ENCODE data around the gene DCTPP1.
"Not testable (repeated sequence)": the region's sequence is repeated elsewhere in the genome, so short reads cannot be mapped to it uniquely, and the experiment has no call there.

DCTPP1 gene

DNA sequence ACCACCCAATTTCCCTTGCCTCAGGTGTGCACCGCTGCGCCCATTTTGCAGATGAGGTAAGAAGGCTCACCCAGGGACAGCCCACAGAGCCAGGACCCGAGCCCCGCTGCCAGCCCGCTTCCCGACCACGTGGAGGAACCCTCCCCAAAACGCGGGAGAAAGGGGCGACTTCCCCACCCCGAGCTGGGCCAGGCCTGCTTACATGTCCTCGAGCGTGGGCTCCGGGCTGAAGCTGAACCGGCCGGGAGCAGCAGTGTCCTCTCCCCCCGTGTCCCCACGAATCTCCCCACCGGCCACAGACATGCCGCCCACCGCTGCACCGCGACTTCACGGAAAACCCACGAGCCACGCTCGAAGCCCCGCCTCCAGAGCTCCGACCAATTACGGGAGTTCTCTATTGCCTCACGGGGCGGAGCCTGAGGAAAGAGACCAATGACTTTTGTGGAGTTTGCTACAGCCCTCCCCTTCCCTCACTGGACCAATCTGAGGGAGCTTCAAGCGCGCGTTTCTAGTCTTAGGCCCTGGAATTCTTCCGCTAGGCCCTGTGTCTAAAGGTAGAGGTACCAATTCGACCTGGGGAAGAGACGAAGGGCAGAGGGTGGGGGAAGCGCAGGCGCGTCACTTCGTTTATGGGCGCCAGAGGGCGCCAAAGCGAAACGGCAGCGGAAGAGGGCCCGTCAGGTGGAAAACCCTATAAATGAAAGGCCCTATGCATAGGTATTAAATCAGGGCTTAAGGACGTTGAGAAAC, at the start of gene DCTPP1:
DCTPP1 (minus strand) TSS at position 353 of the 750 bp plus-strand sequence; CDS start at position 303, 50 bp downstream.
- Histone ChIP-seq H3K4me1 (ENCODE audit: control insufficient read depth, insufficient read depth, low read length) (peaks cover 16% of the 10 kb centered on the region), H3K9ac (ENCODE audit: low read length) (peak within 1 kb of the TSS; percentile 57), H3K36me3 (ENCODE audit: control insufficient read depth, insufficient read depth, low read length) (no peaks in the 10 kb centered on the region), H3K4me3 (ENCODE audit: low read length) (peak within 1 kb of the TSS; percentile 70), H3K27me3 (ENCODE audit: control insufficient read depth, insufficient read depth, low read length) (no peaks in the 10 kb centered on the region), H3K9me3 (ENCODE audit: control insufficient read depth, low read length) (no peaks in the 10 kb centered on the region)

DNA sequence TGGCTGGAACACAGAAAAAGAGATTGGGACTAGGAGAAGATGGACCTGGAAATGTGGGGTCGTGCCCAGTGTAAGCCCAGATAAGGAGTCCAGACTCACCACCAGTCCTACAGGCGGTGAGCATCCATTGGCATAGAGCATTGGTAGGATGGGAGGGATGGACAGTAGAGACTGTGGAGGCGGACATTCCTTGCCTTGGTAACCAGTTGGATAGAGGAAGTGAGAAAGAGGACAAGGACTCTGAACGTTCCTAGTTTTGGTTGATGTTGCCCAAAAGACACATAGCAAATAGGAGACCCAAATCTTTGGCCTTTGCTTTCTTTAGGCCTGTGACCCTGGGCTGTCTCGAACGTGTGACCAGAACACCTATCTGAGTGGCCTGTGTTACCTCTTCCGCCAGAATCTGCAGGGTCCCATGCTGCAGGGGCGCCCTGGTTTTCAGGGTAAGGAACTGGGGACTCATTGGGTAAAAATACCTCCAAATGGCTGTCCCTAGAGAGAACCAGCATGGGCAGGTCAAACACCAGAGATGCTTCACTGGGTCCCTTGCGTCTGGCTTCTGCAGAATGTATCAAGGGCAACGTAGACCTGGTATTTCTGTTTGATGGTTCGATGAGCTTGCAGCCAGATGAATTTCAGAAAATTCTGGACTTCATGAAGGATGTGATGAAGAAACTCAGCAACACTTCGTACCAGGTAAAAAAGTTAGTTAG, 49.1 kb upstream of the DCTPP1 start:
- H3K4me1 ChIP-seq (ENCODE audit: control insufficient read depth, insufficient read depth, low read length): no peaks in the 10 kb centered on the region
- no peaks in the 10 kb centered on the region for H3K9me3 ChIP-seq (ENCODE audit: control insufficient read depth, low read length)
- H3K9ac ChIP-seq (ENCODE audit: low read length): no peak overlapping the region
- H3K4me3 ChIP-seq (ENCODE audit: low read length): no peak overlapping the region
- H3K36me3 ChIP-seq (ENCODE audit: control insufficient read depth, insufficient read depth, low read length): no peaks in the 10 kb centered on the region
- peaks cover 6% of the 10 kb centered on the region for H3K27me3 ChIP-seq (ENCODE audit: control insufficient read depth, insufficient read depth, low read length)

DNA sequence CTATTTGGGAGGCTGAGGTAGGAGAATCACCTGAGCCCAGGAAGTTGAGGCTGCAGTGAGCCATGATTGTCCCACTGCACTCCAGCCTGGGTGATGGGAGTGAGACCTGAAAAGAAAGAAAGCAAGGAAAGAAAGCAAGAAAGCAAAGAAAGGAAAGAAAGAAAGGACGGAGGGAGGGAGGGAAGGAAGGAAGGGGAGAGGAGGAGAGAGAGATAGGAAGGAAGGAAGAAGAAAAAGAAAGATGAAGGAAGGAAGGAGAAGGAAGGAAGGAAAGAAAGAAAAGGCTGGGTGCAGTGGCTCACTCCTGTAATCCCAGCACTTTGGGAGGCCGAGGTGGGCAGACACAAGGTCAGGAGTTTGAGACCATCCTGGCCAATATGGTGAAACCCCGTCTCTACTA, 47.9 kb upstream of the DCTPP1 start:
- H3K4me3 ChIP-seq (ENCODE audit: low read length); H3K9ac ChIP-seq (ENCODE audit: low read length); H3K9me3 ChIP-seq (ENCODE audit: control insufficient read depth, low read length); H3K4me1 ChIP-seq (ENCODE audit: control insufficient read depth, insufficient read depth, low read length); H3K36me3 ChIP-seq (ENCODE audit: control insufficient read depth, insufficient read depth, low read length); H3K27me3 ChIP-seq (ENCODE audit: control insufficient read depth, insufficient read depth, low read length): not testable (repeated sequence)

DNA sequence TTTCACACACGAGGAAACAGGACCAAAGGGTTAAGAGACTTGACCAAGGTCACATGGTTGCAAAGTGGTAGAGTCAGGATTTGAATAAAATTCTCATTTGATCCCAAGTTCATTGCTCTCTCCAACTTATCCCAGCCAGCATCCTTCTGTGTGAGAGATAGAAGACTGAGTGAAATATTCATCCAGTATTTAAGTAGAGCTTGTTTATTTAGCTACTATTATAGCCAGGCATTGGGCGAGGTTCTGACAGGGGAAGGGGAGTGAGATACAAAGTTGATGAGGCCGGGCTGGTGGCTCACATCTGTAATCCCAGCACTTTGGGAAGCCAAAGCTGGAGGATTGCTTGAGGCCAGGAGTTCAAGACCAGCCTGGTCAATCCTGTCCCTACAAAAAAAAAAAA, 47.2 kb upstream of the DCTPP1 start:
- no peaks in the 10 kb centered on the region for H3K9me3 ChIP-seq (ENCODE audit: control insufficient read depth, low read length)
- H3K36me3 ChIP-seq (ENCODE audit: control insufficient read depth, insufficient read depth, low read length): no peaks in the 10 kb centered on the region
- H3K9ac ChIP-seq (ENCODE audit: low read length): no peak overlapping the region
- no peaks in the 10 kb centered on the region for H3K4me1 ChIP-seq (ENCODE audit: control insufficient read depth, insufficient read depth, low read length)
- H3K27me3 ChIP-seq (ENCODE audit: control insufficient read depth, insufficient read depth, low read length): peaks cover 6% of the 10 kb centered on the region
- H3K4me3 ChIP-seq (ENCODE audit: low read length): no peak overlapping the region

DNA sequence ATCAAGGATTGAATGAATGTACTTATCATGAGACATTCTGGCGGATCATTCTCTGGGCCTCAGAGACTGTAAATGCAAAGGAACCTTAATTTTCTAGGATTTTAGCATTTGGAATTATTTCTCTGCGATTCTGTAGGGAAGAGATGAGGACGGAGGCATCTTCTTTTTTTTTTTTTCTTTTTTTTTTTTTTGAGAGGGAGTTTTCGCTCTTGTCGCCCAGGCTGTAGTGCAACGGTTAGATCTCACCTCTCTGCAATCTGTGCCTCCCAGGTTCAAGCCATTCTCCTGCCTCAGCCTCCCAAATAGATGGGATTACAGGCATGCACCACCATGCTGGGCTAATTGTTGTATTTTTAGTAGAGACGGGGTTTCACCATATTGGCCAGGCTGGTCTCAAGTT, 44.9 kb upstream of the DCTPP1 start:
- Histone ChIP-seq H3K4me3 (ENCODE audit: low read length) (no peak overlapping the region), H3K4me1 (ENCODE audit: control insufficient read depth, insufficient read depth, low read length) (no peaks in the 10 kb centered on the region), H3K36me3 (ENCODE audit: control insufficient read depth, insufficient read depth, low read length) (no peaks in the 10 kb centered on the region), H3K27me3 (ENCODE audit: control insufficient read depth, insufficient read depth, low read length) (peaks cover 6% of the 10 kb centered on the region), H3K9me3 (ENCODE audit: control insufficient read depth, low read length) (no peaks in the 10 kb centered on the region), H3K9ac (ENCODE audit: low read length) (no peak overlapping the region)

DNA sequence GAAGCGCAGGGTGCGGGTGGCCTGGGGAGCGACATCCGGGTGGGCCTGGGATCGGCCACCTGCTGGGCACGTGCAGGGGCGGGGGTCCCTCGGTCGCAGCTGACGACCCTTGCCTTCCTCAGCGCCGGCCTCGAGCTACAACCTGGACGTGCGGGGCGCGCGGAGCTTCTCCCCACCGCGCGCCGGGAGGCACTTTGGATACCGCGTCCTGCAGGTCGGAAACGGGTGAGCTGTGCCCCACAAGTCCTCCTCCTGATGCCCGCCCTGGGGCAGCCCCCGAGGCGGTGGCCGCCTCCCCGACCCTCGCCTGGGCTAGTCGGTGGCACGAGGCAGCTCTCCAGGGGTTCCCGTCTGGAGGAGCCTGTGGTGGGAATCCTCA, 44.2 kb upstream of the DCTPP1 start:
- Histone ChIP-seq H3K27me3 (ENCODE audit: control insufficient read depth, insufficient read depth, low read length) (peaks cover 6% of the 10 kb centered on the region), H3K9ac (ENCODE audit: low read length) (no peak overlapping the region), H3K36me3 (ENCODE audit: control insufficient read depth, insufficient read depth, low read length) (no peaks in the 10 kb centered on the region), H3K4me3 (ENCODE audit: low read length) (no peak overlapping the region), H3K9me3 (ENCODE audit: control insufficient read depth, low read length) (no peaks in the 10 kb centered on the region), H3K4me1 (ENCODE audit: control insufficient read depth, insufficient read depth, low read length) (no peaks in the 10 kb centered on the region)

DNA sequence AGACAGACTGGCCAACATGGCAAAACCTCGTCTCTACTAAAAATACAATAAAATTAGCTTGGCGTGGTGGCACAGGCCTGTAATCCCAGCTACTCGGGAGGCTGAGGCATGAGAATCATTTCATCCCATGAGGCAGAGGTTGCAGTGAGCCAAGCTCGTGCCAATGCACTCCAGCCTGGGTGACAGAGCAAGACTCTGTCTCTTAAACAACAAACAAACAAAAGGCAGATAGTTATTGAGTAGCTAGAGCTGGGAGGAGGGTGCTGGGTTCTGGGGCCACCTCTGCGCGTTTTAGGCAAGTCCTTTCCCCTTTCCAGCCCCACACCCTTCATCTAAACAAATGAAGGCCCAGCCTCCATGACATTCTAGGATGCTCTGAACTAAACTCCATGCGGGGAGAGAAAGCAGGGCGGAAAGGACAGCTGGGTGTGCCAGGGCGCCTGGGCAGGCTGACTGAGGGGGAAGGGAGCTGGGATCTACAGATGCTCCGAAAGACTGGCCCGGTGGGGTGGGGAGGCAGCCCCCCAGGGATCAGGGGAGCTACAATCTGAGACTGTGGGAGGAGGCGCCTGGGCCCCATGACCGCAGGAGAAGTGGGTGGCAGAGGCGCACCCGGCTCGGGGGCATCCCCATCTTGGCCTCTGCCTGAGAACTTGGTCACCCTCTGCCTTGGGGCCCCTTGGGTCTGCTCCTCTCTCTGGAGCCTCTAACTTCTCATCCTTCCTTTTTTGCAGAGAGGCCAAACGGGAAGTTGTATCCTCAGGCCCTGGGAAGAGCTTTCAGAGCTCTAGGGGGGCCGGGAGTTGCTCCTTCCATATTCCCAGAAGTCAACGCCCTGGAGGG, 43.6 kb upstream of the DCTPP1 start:
- no peak overlapping the region for H3K4me3 ChIP-seq (ENCODE audit: low read length)
- H3K9me3 ChIP-seq (ENCODE audit: control insufficient read depth, low read length): no peaks in the 10 kb centered on the region
- H3K4me1 ChIP-seq (ENCODE audit: control insufficient read depth, insufficient read depth, low read length): no peaks in the 10 kb centered on the region
- H3K9ac ChIP-seq (ENCODE audit: low read length): no peak overlapping the region
- H3K27me3 ChIP-seq (ENCODE audit: control insufficient read depth, insufficient read depth, low read length): peaks cover 6% of the 10 kb centered on the region
- no peaks in the 10 kb centered on the region for H3K36me3 ChIP-seq (ENCODE audit: control insufficient read depth, insufficient read depth, low read length)

DNA sequence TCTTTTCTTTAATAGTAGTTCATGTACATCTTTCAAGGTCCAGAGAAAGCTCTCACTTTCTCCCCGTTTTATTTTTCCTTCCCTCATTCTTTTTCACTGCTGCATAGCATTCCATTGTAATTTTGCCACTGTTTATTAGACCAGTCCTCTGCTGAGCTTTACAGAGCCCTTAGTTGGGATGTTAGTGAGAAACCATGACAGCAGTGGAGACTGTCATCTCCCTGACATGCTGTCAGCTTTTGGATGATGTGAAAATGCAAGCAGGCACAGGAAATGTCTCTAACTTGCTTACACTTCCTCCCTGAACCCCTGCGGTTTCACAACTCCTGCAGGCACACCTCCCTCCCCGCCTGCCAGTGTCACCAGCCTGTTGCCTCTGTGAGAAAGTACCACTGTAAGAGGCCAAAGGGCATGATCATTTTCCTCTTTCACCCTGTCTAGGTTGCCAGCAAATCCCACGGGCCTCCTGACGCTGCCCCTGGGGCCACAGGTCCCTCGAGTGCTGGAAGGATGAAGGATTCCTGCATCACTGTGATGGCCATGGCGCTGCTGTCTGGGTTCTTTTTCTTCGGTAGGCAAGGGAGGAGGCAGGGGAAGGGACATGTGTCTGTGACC, 42.6 kb upstream of the DCTPP1 start, which contains the start of gene ITGAL:
ITGAL (plus strand) TSS at position 415 of the 615 bp plus-strand sequence; CDS start at position 511, 96 bp downstream.
- no peaks in the 10 kb centered on the region for H3K9me3 ChIP-seq (ENCODE audit: control insufficient read depth, low read length)
- peaks cover 6% of the 10 kb centered on the region for H3K27me3 ChIP-seq (ENCODE audit: control insufficient read depth, insufficient read depth, low read length)
- no peak within 1 kb of the TSS for H3K4me3 ChIP-seq (ENCODE audit: low read length)
- H3K9ac ChIP-seq (ENCODE audit: low read length): no peak within 1 kb of the TSS
- no peaks in the 10 kb centered on the region for H3K36me3 ChIP-seq (ENCODE audit: control insufficient read depth, insufficient read depth, low read length)
- no peaks in the 10 kb centered on the region for H3K4me1 ChIP-seq (ENCODE audit: control insufficient read depth, insufficient read depth, low read length)

DNA sequence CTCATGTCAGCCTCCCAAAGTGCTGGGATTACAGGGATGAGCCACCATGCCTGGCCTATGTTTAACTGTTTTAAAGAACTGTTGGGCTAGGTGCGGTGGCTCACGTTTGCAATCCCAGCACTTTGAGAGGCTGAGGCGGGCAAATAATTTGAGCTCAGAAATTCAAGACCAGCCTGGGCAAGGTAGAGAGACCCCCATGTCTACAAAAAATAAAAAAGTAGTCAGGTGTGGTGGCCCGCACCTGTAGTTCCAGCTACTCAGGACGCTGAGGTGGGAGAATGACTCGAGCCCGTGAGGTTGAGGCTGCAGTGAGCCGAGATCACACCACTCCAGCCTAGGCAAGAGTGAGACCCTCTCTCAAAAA, 40.8 kb upstream of the DCTPP1 start:
- Histone ChIP-seq H3K27me3 (ENCODE audit: control insufficient read depth, insufficient read depth, low read length) (peaks cover 6% of the 10 kb centered on the region), H3K9ac (ENCODE audit: low read length) (no peak overlapping the region), H3K4me1 (ENCODE audit: control insufficient read depth, insufficient read depth, low read length) (no peaks in the 10 kb centered on the region), H3K4me3 (ENCODE audit: low read length) (no peak overlapping the region), H3K9me3 (ENCODE audit: control insufficient read depth, low read length) (no peaks in the 10 kb centered on the region), H3K36me3 (ENCODE audit: control insufficient read depth, insufficient read depth, low read length) (no peaks in the 10 kb centered on the region)

DNA sequence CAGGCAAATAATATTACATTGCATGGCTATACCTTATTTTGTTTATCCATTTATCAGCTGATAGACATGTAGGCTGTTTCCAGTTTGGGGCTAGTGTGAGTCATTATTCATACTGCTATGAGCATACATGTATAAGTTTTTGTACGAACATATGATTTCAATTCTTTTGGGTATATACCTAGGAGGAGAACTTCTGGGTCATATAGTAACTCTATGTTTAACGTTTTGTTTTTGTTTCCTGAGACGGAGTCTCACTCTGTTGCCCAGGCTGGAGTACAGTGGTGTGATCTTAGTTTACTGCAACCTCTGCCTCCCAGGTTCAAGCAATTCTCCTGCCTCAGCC, 40.3 kb upstream of the DCTPP1 start:
- Histone ChIP-seq H3K36me3 (ENCODE audit: control insufficient read depth, insufficient read depth, low read length) (no peaks in the 10 kb centered on the region), H3K9me3 (ENCODE audit: control insufficient read depth, low read length) (no peaks in the 10 kb centered on the region), H3K4me3 (ENCODE audit: low read length) (no peak overlapping the region), H3K4me1 (ENCODE audit: control insufficient read depth, insufficient read depth, low read length) (no peaks in the 10 kb centered on the region), H3K9ac (ENCODE audit: low read length) (no peak overlapping the region), H3K27me3 (ENCODE audit: control insufficient read depth, insufficient read depth, low read length) (peaks cover 2% of the 10 kb centered on the region)

DNA sequence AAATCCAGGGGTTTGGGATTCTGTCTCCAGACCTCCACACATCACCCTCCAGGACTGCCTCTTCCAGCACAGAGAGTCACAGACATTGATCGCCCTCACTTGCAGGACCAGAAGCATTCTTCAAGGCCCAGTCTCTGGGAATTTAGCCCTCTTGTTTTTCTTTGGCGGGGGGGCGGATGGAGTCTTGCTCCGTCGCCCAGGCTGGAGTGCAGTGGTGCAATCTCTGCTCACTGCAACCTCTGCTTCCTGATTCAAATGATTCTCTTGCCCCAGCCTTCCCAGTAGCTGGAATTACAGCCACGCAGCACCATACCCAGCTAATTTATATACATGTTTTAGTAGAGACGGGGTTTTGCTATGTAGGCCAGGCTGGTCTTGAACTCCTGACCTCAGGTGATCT, 34.2 kb upstream of the DCTPP1 start:
- no peaks in the 10 kb centered on the region for H3K9me3 ChIP-seq (ENCODE audit: control insufficient read depth, low read length)
- H3K9ac ChIP-seq (ENCODE audit: low read length): no peak overlapping the region
- H3K36me3 ChIP-seq (ENCODE audit: control insufficient read depth, insufficient read depth, low read length): no peaks in the 10 kb centered on the region
- H3K4me1 ChIP-seq (ENCODE audit: control insufficient read depth, insufficient read depth, low read length): no peaks in the 10 kb centered on the region
- H3K27me3 ChIP-seq (ENCODE audit: control insufficient read depth, insufficient read depth, low read length): no peaks in the 10 kb centered on the region
- H3K4me3 ChIP-seq (ENCODE audit: low read length): no peak overlapping the region

DNA sequence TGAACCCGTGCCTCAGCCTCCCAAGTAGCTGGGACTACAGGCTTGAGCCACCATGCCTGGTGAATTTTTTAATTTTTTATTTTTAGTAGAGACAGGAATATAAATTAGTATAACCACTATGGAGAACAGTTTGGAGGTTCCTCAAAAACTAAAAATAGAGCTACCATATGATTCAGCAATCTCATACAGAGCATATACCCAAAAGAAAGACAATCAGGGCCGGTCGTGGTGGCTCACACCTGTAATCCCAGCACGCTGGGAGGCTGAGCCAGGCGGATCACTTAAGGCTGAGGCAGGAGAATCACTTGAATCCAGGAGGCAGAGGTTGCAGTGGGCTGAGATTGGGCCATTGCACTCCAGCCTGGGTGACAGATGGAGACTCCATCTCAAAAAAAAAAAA, 31.6 kb upstream of the DCTPP1 start:
- H3K4me3 ChIP-seq (ENCODE audit: low read length); H3K9me3 ChIP-seq (ENCODE audit: control insufficient read depth, low read length); H3K27me3 ChIP-seq (ENCODE audit: control insufficient read depth, insufficient read depth, low read length); H3K9ac ChIP-seq (ENCODE audit: low read length); H3K36me3 ChIP-seq (ENCODE audit: control insufficient read depth, insufficient read depth, low read length); H3K4me1 ChIP-seq (ENCODE audit: control insufficient read depth, insufficient read depth, low read length): not testable (repeated sequence)

Data from mucosa of stomach (tissue), 1 donor.